Vagina (tissue), 2 donors: ENCODE data around the gene TPBGL.

ENCODE experiments used
- CTCF ChIP-seq, 3 experiments: fragments of 450-650 bp in 2 of 3; fragments of 200-600 bp in 1 of 3; sonication (generic) in 1 of 3; IDR thresholded peaks; one replicate each; pipeline ENCODE4 v1.5.1; 2017 to 2019; ENCODE audit warnings: antibody characterized with exemption in 3 of 3, mild to moderate bottlenecking in 2 of 3, moderate library complexity in 2 of 3
- POLR2A ChIP-seq, 2 donors: fragments of 450-650 bp; IDR thresholded peaks; one replicate each; pipeline ENCODE4 v1.6.1; 2017; ENCODE audit warnings: antibody characterized with exemption in 2 of 2, mild to moderate bottlenecking in 2 of 2, moderate library complexity in 2 of 2
- POLR2AphosphoS5 ChIP-seq, 2 donors: sonication (generic); formaldehyde crosslinking; IDR thresholded peaks; one replicate each; pipeline ENCODE4 v1.9.0; 2017; ENCODE audit warnings: antibody characterized with exemption in 2 of 2, mild to moderate bottlenecking in 2 of 2, low read depth in 1 of 2; ENCODE audit not compliant: insufficient read depth in 1 of 2

DNA sequence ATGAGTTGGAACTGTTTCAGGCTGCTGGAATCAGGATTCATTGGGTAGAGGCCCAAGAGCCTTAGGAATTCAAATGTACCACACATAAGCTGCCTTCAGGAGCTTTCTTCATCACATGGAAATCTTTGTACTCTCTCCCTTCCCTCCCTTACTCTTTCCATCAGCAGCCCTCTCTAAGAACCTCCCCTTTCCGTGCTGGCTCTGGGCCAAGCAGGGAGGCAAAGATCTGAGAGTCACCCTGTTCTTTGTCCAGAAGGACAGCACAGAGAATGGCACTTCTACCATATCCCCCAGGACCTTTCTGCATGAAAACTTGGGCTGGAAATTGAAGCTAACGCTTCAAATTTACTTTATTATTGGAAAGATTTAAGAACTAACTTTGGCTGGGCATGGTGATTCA lies 20.7 kb upstream of the TPBGL start:
- TF ChIP-seq CTCF (IDR thresholded peaks at IDR 0.05): no peak
- no peak for TF ChIP-seq POLR2A (IDR thresholded peaks at IDR 0.05)
- no peak for TF ChIP-seq POLR2AphosphoS5 (IDR thresholded peaks at IDR 0.05; ENCODE audit: insufficient read depth in 1 of 2, low read depth in 1 of 2)
